C1 segment of cervical spinal cord (tissue), 14 donors: Measurements from ENCODE around the gene ANKRD44.

Experiments used
- DNase-seq, 14 donors: peaks; one replicate each; lab custom pipeline; 2025; lab: John Stamatoyannopoulos, UW

ANKRD44 gene

GRCh38 chr2:196959734-196960338, 350.7 kb downstream of the ANKRD44 start:
- DNase-seq: no peak

GRCh38 chr2:196959281-196959680, 351.3 kb downstream of the ANKRD44 start:
- no peak for DNase-seq

- DNase-seq: no peak
Observed at GRCh38 chr2:196957881-196958525, 352.6 kb downstream of the ANKRD44 start.

- no peak for DNase-seq
Observed at GRCh38 chr2:196957442-196957841, 353.1 kb downstream of the ANKRD44 start.

GRCh38 chr2:196956069-196956468, 354.5 kb downstream of the ANKRD44 start:
- DNase-seq: no peak

- no peak for DNase-seq
Observed at GRCh38 chr2:196955036-196955435, 355.5 kb downstream of the ANKRD44 start.

GRCh38 chr2:196954001-196954400, 356.6 kb downstream of the ANKRD44 start:
- no peak for DNase-seq

GRCh38 chr2:196952936-196953335, 357.6 kb downstream of the ANKRD44 start:
- DNase-seq: no peak

- no peak for DNase-seq
Observed at GRCh38 chr2:196951973-196952372, 358.6 kb downstream of the ANKRD44 start.

GRCh38 chr2:196949116-196949515, 361.5 kb downstream of the ANKRD44 start:
- DNase-seq: no peak

- DNase-seq: no peak
Observed at GRCh38 chr2:196944570-196944969, 366.0 kb downstream of the ANKRD44 start.

- DNase-seq: no peak
Observed at GRCh38 chr2:196941398-196942078, 369.0 kb downstream of the ANKRD44 start.

- DNase-seq: no peak
Observed at GRCh38 chr2:196939371-196939770, 371.2 kb downstream of the ANKRD44 start.
